Coronary artery (tissue), 2 donors: ENCODE measurements around the gene PTBP1.

Source experiments
- DNase-seq: peaks from one replicate; pipeline ENCODE4 v3.0.0-alpha.2; 2017; ENCODE audit warnings: low spot score
- H3K27ac ChIP-seq, 2 donors: fragments of 200-600 bp; sonication (generic); one replicate each; pipeline ENCODE4 v1.5.1; 2016 to 2019
- H3K4me3 ChIP-seq: fragments of 200-600 bp; sonication (generic); 2 replicates; pipeline ENCODE4 v1.5.1; 2016; ENCODE audit warnings: mild to moderate bottlenecking, moderate library complexity
- TF ChIP-seq, protein P1 (sequence below): fragments of 200-600 bp; sonication (generic); IDR thresholded peaks from one replicate; pipeline ENCODE4 v1.5.1; 2019; ENCODE audit warnings: antibody characterized with exemption

PTBP1 gene

DNA sequence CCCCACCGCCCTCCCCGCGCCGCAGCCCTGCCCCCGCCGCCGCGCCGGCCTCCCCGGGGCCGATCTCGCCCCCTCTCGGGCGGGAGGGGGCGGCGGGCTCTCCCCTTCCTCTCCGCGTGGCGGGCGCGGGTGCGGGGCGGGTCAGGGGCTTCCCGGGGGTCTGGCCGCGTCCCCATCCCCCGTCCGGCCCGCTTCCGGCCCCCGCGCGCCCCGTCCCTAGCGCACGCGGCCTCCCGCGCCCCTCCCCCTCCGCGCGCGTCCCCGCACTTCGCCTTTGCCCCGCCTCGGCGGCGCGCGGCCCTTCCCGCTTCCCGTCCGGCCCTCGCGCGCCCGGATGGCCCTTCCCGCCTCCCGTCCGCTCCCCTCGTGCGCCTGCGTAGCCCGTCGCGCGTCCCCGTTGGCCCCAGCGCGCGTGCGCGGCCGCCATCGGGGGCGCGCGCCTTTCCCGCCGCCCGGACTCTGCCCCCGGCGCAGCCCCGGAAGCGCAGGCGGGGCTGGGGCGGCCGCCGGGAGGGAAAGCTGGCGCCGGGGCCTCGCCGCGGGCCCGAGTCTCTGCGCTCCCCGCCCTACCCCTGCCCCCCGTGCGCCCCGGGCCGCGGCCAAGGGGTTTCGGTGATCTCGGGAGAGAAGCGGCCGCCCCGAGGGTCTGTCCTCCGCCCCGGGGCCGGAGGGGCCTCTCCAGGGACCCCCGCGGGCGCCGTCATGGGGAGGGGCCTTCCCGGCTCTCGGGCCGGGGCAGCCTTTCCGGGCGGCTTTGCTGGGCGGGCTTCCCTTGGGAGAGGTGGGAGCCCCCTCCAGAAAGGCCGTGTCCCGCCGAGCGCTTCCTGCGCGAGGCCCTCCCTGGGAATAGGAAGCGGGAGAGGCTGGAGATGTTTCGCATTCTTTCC, 519 bp downstream of the PTBP1 start:
- TF ChIP-seq, protein P1, sequence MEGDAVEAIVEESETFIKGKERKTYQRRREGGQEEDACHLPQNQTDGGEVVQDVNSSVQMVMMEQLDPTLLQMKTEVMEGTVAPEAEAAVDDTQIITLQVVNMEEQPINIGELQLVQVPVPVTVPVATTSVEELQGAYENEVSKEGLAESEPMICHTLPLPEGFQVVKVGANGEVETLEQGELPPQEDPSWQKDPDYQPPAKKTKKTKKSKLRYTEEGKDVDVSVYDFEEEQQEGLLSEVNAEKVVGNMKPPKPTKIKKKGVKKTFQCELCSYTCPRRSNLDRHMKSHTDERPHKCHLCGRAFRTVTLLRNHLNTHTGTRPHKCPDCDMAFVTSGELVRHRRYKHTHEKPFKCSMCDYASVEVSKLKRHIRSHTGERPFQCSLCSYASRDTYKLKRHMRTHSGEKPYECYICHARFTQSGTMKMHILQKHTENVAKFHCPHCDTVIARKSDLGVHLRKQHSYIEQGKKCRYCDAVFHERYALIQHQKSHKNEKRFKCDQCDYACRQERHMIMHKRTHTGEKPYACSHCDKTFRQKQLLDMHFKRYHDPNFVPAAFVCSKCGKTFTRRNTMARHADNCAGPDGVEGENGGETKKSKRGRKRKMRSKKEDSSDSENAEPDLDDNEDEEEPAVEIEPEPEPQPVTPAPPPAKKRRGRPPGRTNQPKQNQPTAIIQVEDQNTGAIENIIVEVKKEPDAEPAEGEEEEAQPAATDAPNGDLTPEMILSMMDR: no peak
- DNase-seq: peak; percentile 89
- H3K27ac ChIP-seq: peak overlapping the region; percentile 98 to 99
- H3K4me3 ChIP-seq: peak overlapping the region; percentile 94

- TF ChIP-seq, protein P1: no peak
- Histone ChIP-seq H3K27ac (peak overlapping the region; percentile 98 to 99), H3K4me3 (peak overlapping the region; percentile 94)
- DNase-seq: no peak
Observed at GRCh38 chr19:798415-799075, 1.3 kb downstream of the PTBP1 start.

DNA sequence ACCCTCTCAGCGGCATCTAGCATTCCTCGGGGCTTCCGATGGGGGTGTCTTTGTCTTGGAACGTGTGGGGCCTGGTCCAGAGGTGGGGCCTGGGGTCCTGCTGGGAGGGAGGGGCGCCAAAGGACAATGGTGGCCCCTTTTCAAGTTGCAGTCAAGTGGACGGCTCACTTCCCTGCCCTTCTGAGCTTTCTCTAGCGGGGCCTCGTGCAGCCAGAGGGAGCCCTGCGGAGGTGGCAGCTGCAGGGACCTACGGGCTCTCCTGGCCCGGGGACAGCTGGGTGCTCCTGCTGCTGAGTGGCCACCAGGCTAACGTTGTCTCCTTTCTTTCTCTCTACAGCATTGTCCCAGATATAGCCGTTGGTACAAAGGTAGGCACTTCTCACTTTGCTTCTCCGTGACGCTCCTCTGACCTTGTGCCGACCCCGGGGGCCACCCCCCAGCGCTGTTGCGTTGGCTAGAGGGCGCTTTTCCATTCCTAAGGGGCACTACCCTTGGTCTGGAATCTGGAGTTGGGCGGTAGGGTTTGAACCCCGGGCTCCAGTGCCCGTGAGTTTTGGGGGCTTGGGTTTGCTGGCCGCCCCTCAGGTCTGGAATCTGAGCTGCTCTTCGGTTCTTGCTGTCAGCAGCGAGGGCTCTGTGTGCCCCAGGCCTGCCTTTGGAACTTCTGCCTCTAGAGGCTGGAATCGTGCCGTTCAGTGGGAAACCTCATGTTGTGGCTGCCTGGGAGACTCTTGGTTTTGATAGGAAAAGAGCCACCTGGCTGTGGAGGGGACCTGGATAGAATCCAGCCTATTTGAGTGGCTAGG, 2.0 kb downstream of the PTBP1 start:
- Histone ChIP-seq H3K4me3 (peak overlapping the region; percentile 94), H3K27ac (peak overlapping the region; percentile 33 to 99)
- no peak for DNase-seq
- TF ChIP-seq, protein P1: no peak

- TF ChIP-seq, protein P1: no peak
- Histone ChIP-seq H3K27ac (peak overlapping the region; percentile 54 to 80), H3K4me3 (peak overlapping the region; percentile 94)
- DNase-seq: no peak
Observed at GRCh38 chr19:800360-801029, 3.2 kb downstream of the PTBP1 start.

GRCh38 chr19:801030-801860, 4.0 kb downstream of the PTBP1 start:
- TF ChIP-seq, protein P1: no peak
- Histone ChIP-seq H3K27ac (peak overlapping the region; percentile 54 to 80), H3K4me3 (peak overlapping the region; percentile 94)
- peak; percentile 88 for DNase-seq
